GM18868 (cell line): Measurements from ENCODE around the gene DLG4.

ENCODE experiments used
- ATAC-seq: cut with Tn5 transposase; IDR thresholded peaks from one replicate; pipeline ENCODE4 v1.9.1; 2021; ENCODE audit warnings: mild to moderate bottlenecking, moderate library complexity; ENCODE audit not compliant: unreplicated experiment

Gene DLG4

GRCh38 chr17:7215652-7216180 lies 3.9 kb downstream of the DLG4 start:
- ATAC-seq, result no peak

- ATAC-seq, result no peak
Measured at GRCh38 chr17:7215136-7215638, 4.4 kb downstream of the DLG4 start.

DNA sequence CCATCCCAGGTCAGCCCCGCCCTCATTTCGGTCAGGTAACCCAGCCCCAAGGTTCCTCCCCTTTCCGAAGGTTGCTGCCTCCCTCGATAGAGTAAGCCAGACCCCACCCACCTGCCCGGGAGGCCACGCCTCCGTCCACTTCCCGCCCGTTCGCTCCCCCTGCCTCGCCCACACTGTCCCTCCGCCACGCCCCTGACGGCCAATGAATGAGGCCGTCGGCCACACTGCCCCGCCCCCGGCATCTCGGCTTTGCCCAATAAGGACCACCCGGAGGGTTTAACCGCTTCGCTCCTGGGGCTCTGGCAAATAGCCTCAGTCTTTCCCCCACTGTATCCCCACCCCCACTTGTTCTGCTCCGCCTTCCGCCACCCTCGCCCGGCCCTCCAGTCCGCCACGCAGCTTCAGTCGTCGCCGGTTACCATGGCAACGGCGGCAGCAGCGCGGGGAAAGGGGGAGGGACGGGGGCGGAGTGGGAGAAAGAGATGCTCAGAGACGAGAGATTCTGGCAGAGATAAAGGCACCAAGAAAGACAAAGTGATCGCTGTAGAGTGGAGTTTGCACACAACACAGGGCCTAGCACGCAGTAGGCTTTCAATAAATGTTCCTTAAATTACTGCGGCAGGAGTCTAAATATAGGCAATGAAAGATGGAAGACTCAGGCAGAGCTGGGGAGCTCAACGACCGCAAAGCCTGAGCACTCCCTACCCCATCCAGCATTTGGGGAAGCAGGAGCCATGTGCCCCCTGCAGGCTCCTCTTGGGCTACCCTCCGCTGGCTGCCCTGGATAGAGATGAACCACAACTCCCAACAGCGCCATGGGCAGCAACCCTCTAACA lies 5.1 kb downstream of the DLG4 start:
- peak; percentile 76 for ATAC-seq

DNA sequence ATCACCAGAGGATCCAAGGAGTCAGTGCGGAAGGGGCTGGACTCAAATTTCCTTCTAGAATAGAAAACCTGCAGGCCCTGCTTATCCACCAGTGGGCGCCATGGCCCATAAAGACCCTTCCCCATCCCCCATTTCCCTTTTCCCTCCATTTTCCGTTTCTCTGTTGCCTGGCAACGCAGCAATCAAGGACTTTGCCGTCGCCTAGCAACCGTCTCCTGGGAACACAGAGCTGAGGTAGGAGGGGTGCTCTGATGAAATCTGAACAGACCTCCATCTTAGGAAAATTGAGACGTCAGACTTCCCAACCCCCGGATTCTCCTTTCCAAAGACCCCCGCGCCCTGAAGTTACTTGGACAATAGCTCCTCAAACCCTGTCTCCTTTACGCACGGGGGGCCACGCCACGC lies 5.7 kb downstream of the DLG4 start:
- no peak for ATAC-seq

- no peak for ATAC-seq
Measured at GRCh38 chr17:7211491-7212273, 8.0 kb downstream of the DLG4 start.

DNA sequence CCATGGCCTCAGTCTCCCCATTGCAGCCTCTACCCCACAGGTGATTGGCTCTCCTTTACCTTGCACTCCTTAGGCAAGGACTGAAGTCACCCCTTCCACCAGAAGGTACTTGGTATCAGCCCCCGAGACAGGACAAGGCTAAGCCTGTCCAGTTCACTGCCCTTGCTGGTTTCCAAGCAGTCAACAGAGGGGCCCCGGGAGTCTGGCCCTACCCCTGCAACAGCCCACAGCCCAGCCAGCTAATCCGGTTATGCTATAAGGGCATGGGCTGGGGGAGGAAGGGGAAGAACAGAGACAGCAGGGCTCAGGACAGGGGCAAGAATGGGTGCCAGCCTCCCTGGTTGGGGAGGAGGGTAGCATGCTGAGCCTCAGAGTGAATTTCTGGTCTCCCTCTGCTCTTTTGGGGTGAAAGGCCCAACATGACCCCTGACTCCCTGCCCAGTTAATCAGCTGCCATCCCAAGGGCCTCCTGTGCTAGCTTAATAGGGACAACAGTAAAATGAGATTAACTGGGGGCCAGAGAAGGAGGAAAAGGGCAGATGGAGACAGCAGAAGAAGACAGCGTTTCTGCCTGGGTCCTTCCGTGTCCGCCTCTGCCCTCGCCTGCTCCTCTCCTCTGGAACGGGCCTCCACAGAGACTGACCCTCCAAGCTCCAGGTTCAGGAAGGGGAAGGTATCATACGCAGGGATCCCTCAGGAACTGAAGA lies 10.7 kb downstream of the DLG4 start:
- ATAC-seq, result no peak

DNA sequence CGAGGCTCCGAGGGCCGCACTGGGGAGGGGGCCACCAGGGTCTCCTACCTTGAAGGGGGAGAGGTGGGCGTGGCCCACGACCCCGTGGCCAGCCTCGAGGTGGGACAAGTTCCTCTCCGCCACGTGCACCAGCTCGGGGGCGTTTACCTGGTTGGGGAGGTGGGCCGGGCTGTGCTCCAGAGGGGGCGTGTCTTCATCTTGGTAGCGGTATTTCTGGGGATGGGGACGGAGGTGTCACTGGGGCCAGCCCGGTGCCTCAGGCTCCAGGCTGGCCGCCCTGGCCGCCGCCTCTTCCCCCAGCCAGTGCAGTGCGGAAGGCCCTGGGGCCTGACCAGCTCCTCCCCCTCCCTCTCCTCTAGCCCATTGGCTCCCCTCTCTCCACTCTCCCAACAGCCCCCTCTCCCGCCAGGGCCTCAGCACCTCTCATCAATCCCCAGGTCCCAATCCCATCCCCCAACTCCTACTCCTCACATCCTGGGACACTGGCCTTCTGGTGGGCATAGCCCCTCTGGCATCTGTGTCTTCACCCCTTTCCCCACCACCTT lies 11.5 kb downstream of the DLG4 start:
- ATAC-seq, result no peak

DNA sequence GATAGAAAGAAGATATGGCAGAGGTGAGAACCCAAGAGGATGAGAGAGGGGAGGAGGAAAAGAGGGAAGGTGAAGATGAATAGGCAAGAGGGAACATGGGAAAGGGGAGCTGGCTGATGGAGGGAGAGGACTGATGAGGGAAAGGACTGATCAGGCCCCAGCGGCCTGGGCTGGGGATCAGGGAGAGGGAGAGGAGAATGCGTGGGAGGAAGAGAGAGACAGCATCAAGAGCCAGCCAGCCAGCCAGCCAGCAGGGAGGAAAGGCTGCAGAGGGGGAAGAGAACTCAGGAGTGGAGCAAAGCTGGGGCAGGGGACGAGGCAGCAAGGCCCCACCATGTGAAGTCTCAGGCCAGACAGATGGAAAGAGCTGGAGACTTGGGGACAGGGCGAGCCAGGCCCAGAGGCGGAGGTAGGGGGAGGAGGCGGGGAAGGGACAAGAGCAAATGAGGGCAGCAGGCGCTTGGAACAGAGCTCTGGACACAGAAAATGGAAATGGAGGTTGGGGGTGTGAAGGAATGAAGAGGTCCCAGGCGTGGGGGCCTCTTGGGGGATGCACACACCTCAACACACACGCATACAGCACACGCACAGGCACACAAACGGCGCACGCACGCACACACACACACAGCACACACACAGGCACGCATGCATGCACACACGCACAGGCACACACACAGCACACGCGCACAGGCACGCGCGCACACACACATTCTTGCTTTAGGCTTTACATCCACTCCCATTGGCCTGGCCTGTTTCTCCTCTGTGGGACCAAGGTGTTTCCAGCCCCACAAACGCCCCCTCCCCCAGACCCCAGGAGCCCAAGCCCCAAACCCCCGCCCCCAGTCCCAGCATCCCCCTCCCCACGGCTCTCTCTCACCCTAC lies 12.3 kb downstream of the DLG4 start:
- no peak for ATAC-seq

GRCh38 chr17:7205561-7205960 lies 14.1 kb downstream of the DLG4 start:
- no peak for ATAC-seq

DNA sequence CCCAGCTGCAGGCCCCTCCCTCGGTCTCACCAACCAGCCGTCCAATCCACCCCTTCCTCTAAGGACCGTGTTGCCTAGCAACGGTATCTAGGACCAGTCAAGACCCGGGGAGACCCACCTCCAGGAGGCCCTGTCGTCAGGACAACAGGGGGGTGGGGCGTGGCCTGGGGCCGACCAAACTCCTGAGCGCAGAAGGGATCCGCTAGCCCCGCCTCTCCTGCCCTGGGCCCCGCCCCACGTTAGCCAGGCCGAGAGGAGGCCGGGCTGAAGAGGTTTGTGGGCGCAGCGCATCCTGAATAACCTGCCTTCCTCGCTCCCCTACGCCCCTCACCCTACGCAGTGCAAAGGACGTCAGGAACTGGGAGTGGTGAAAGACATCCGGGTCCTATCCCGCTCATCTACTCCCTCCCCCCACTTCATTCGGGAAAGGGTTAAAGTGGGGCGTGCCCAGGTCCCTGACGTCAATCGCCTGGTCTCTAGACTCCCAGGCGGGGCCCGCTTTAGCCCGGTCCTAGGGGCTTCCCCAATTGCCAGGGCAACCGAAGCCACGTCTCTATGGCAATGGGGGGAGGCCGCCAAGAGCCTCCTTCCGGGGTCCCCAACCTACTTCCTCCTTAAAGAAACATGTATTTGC lies 14.7 kb downstream of the DLG4 start:
- peak; percentile 82 for ATAC-seq

GRCh38 chr17:7204336-7204735 lies 15.3 kb downstream of the DLG4 start:
- no peak for ATAC-seq

DNA sequence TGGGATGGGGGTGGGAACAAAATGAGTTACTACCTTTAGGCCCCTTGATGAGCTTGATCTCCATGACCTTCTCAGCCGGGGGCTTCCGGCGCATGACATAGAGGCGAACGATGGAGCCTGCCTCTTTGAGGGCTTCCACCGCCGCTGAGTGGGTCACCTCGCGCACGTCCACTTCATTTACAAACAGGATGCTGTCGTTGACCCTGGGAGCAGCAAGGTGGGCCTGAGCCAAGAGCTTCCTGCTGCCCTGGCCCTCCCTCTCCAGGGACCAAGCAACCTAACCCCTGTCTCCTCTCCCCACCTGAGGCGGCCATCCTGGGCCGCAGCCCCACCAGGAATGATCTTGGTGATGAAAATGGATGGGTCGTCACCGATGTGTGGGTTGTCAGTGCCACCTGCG lies 16.2 kb downstream of the DLG4 start:
- no peak for ATAC-seq

DNA sequence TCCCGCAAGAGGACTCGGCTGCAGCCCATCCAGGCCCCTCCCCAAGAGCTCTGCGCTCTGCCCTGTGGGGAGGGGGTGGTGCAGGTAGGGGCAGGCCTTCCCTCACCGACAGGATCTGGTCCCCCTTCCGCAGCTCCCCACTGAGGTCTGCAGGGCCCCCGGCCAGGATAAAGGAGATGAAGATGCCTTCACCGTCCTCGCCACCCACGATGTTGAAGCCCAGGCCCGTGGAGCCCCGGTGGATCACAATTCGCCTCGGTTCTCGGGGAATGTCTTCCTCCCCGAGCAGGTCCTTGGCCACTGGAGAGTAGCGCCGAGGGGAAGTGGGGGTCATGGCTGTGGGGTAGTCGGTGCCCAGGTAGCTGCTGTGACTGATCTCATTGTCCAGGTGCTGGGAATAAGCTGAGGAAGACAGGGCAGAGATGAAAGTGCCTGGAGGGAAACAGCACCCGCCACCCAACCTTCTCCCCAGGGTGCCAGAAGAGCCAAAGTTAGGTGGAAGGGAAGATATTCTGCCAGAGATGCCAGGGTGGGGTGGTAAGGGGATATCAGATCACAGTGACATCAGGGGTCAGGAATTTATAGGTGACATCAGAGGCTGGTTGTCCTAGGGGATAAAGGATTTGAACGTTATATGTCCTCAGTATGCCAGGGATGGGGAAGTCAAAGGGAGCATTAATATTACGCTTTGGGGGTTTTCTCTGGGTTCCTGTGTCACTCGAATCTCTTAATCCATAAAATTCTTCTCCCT lies 22.8 kb downstream of the DLG4 start:
- ATAC-seq, result no peak

DNA sequence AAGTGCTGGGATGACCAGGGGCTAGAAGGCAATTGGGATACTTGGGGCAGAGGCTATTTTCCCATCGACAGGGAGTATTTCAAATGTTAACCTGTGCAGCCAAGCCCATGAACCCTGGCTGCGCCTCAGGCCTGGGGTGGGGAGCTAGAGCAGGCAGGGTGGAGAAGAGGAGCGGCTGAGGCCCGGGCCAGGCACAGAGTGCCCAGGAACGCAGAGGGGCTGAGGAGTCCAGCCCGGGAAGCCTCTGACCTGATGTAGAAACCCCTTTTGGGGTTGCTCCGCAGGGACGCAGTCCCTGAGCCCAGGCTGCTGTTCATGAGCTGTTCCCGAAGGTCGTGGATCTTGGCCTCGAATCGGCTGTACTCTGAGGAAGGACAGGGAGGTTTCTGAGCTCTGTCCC lies 23.7 kb downstream of the DLG4 start:
- no peak for ATAC-seq

- no peak for ATAC-seq
Measured at GRCh38 chr17:7192271-7192937, 27.2 kb downstream of the DLG4 start.

DNA sequence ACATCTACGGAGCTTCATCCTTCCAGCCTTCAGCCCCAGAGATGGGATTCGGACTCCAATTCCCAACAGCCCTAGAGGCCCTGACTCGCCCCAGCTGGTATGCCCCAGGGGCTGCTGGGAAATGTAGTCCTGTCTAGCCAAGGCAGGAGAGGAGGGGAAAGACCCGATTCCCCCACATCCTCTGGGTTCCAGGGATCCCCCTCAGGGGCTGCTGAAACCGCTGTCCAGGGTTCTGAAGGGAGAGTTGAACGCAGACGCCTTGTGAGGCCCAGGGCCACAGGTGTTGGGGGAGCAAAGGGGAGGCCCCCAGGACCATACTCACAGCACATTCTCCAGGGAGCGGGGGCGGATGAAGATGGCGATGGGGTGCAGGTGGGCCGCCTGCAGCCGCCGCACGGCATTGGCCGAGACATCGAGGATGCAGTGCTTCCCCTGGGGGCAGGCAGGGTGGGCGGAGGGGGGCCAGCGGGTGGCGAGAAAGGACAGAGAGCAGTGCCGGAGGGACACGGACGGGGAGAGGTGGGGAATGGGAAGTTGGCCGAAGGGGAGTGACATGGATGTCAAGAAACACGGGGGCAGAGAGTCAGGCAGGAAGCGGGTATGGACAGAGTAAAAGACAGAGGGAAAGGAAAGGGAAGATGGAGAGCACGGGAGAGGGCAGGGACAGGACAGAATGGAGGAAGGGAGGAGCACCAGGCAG lies 27.9 kb downstream of the DLG4 start:
- ATAC-seq, result no peak

GRCh38 chr17:7191069-7191468 lies 28.6 kb downstream of the DLG4 start:
- no peak for ATAC-seq
